Right renal cortex interstitium (tissue), 3 donors: ENCODE results near the gene ANTXR1. TPM values are rescaled to one million over a fixed set of nuclear protein-coding genes. Genes with fewer than 3 reads are reported as not detected.

Experiments
- DNase-seq, 3 donors: peaks; one replicate each; pipeline ENCODE4 v3.0.0-alpha.2; 2013; ENCODE audit warnings: low read depth in 3 of 3, low spot score in 2 of 3
- polyA plus RNA-seq, 3 donors: library from polyadenylated mRNA; unstranded; fragments of 120-200 nt; gene quantifications; one replicate each; pipeline ENCODE4 v1.2.1, GENCODE V29; 2013; ENCODE audit not compliant: insufficient read length in 3 of 3

The ANTXR1 gene
- polyA plus RNA-seq, 3 donors = 79.0 to 90.0 (median 86.1) TPM

- no peak for DNase-seq
Observed at GRCh38 chr2:69092857-69093256, 79.9 kb downstream of the ANTXR1 start.

- no peak for DNase-seq
Observed at GRCh38 chr2:69095305-69095704, 82.3 kb downstream of the ANTXR1 start.

- DNase-seq = no peak
Observed at GRCh38 chr2:69096326-69097095, 83.5 kb downstream of the ANTXR1 start.

- no peak for DNase-seq
Observed at GRCh38 chr2:69097148-69097610, 84.2 kb downstream of the ANTXR1 start.

GRCh38 chr2:69097891-69098655 lies 85.1 kb downstream of the ANTXR1 start:
- DNase-seq = no peak

- DNase-seq = no peak
Observed at GRCh38 chr2:69099541-69099940, 86.6 kb downstream of the ANTXR1 start.

GRCh38 chr2:69100220-69100723 lies 87.3 kb downstream of the ANTXR1 start:
- DNase-seq = no peak

GRCh38 chr2:69102041-69102593 lies 89.1 kb downstream of the ANTXR1 start:
- no peak for DNase-seq

GRCh38 chr2:69103419-69103818 lies 90.4 kb downstream of the ANTXR1 start:
- DNase-seq = no peak

GRCh38 chr2:69104261-69104660 lies 91.3 kb downstream of the ANTXR1 start:
- DNase-seq = no peak

- no peak for DNase-seq
Observed at GRCh38 chr2:69109255-69109654, 96.3 kb downstream of the ANTXR1 start.

GRCh38 chr2:69111076-69111475 lies 98.1 kb downstream of the ANTXR1 start:
- DNase-seq = no peak

- DNase-seq = no peak
Observed at GRCh38 chr2:69113627-69114026, 100.6 kb downstream of the ANTXR1 start.

- DNase-seq = no peak
Observed at GRCh38 chr2:69114534-69114933, 101.6 kb downstream of the ANTXR1 start.

GRCh38 chr2:69116438-69116837 lies 103.5 kb downstream of the ANTXR1 start:
- no peak for DNase-seq

- no peak for DNase-seq
Observed at GRCh38 chr2:69118609-69119008, 105.6 kb downstream of the ANTXR1 start.

GRCh38 chr2:69119104-69119894 lies 106.3 kb downstream of the ANTXR1 start:
- no peak for DNase-seq

- DNase-seq = no peak
Observed at GRCh38 chr2:69122271-69122670, 109.3 kb downstream of the ANTXR1 start.

GRCh38 chr2:69123182-69123581 lies 110.2 kb downstream of the ANTXR1 start:
- no peak for DNase-seq

GRCh38 chr2:69124343-69124742 lies 111.4 kb downstream of the ANTXR1 start:
- DNase-seq = no peak

GRCh38 chr2:69125816-69126215 lies 112.8 kb downstream of the ANTXR1 start:
- no peak for DNase-seq
